HG03064 (cell line): Measurements from ENCODE around the gene RGS9.
A peak's percentile ranks its signal among the peaks of the same experiment; 100 is the strongest.
"Not testable (repeated sequence)": the region's sequence is repeated elsewhere in the genome, so short reads cannot be mapped to it uniquely, and the experiment has no call there.

Source experiments
- ATAC-seq: cut with Tn5 transposase; IDR thresholded peaks from one replicate; pipeline ENCODE4 v1.9.1; 2021; ENCODE audit warnings: low read depth; ENCODE audit not compliant: unreplicated experiment

Gene RGS9

GRCh38 chr17:65177901-65178300 lies 40.7 kb downstream of the RGS9 start:
- ATAC-seq, result no peak

- ATAC-seq, result not testable (repeated sequence)
These were observed 43.1 kb downstream of the RGS9 start for GRCh38 chr17:65180276-65180675.

GRCh38 chr17:65180752-65181236 lies 43.6 kb downstream of the RGS9 start:
- ATAC-seq, result not testable (repeated sequence)

- ATAC-seq, result peak; percentile 58
These were observed 44.3 kb downstream of the RGS9 start for GRCh38 chr17:65181237-65182061.

GRCh38 chr17:65182233-65182632 lies 45.1 kb downstream of the RGS9 start:
- ATAC-seq, result peak; percentile 10

- no peak for ATAC-seq
These were observed 46.6 kb downstream of the RGS9 start for GRCh38 chr17:65183736-65184135.

- ATAC-seq, result no peak
These were observed 47.2 kb downstream of the RGS9 start for GRCh38 chr17:65184235-65184959.

GRCh38 chr17:65185062-65185461 lies 47.9 kb downstream of the RGS9 start:
- no peak for ATAC-seq

- ATAC-seq, result no peak
These were observed 48.7 kb downstream of the RGS9 start for GRCh38 chr17:65185668-65186382.

- no peak for ATAC-seq
These were observed 53.4 kb downstream of the RGS9 start for GRCh38 chr17:65190467-65191097.

- no peak for ATAC-seq
These were observed 54.9 kb downstream of the RGS9 start for GRCh38 chr17:65191811-65192740.

GRCh38 chr17:65193305-65193704 lies 56.1 kb downstream of the RGS9 start:
- no peak for ATAC-seq

GRCh38 chr17:65193716-65194293 lies 56.6 kb downstream of the RGS9 start:
- no peak for ATAC-seq

GRCh38 chr17:65194670-65195334 lies 57.6 kb downstream of the RGS9 start:
- no peak for ATAC-seq

GRCh38 chr17:65195716-65196115 lies 58.5 kb downstream of the RGS9 start:
- ATAC-seq, result no peak

- ATAC-seq, result no peak
These were observed 59.4 kb downstream of the RGS9 start for GRCh38 chr17:65196617-65197016.

- no peak for ATAC-seq
These were observed 60.0 kb downstream of the RGS9 start for GRCh38 chr17:65197201-65197600.

- ATAC-seq, result no peak
These were observed 61.6 kb downstream of the RGS9 start for GRCh38 chr17:65198653-65199382.
